HL-60 (cell line): Measurements from ENCODE around the gene MED10.

Source experiments
- DNase-seq, 2 experiments: peaks; one replicate each; pipeline ENCODE4 v3.0.0-alpha.2; 2010 to 2020; ENCODE audit warnings: low read depth in 1 of 2, low spot score in 1 of 2
- H3K27ac ChIP-seq: fragments of 250-450 bp; sonication (Bioruptor Pico); replicated peaks from 2 replicates; pipeline ENCODE4 v1.5.1; 2020; ENCODE audit warnings: mild to moderate bottlenecking, moderate library complexity
- H3K27me3 ChIP-seq: fragments of 250-450 bp; sonication (Bioruptor Pico); 2 replicates; pipeline ENCODE4 v1.5.1; 2021; ENCODE audit warnings: mild to moderate bottlenecking, moderate library complexity; ENCODE audit not compliant: insufficient read depth, poor library complexity, severe bottlenecking
- H3K4me3 ChIP-seq: replicated peaks from 2 replicates; pipeline ENCODE4 v1.5.1; 2011; ENCODE audit warnings: mild to moderate bottlenecking, control low read depth, low read length; ENCODE audit not compliant: insufficient read depth
- GABPA ChIP-seq: IDR thresholded peaks from 2 replicates; pipeline ENCODE4 v1.6.1; 2012; ENCODE audit warnings: low read depth
- POLR2AphosphoS5 ChIP-seq: IDR thresholded peaks from 2 replicates; pipeline ENCODE4 v1.6.1; 2012; ENCODE audit warnings: low read depth
- SPI1 ChIP-seq: IDR thresholded peaks from 2 replicates; pipeline ENCODE4 v1.6.1; 2012; ENCODE audit warnings: low read depth, mild to moderate bottlenecking, borderline replicate concordance
- TF ChIP-seq, protein P1 (sequence below): IDR thresholded peaks from one replicate; pipeline ENCODE4 v1.5.1; 2011; ENCODE audit warnings: low read length, control low read depth, inconsistent platforms; ENCODE audit not compliant: insufficient read depth
- TF ChIP-seq, protein P2 (sequence below): IDR thresholded peaks from 2 replicates; pipeline ENCODE4 v1.6.1; 2012; ENCODE audit warnings: low read depth; ENCODE audit not compliant: insufficient replicate concordance

MED10 gene

DNA sequence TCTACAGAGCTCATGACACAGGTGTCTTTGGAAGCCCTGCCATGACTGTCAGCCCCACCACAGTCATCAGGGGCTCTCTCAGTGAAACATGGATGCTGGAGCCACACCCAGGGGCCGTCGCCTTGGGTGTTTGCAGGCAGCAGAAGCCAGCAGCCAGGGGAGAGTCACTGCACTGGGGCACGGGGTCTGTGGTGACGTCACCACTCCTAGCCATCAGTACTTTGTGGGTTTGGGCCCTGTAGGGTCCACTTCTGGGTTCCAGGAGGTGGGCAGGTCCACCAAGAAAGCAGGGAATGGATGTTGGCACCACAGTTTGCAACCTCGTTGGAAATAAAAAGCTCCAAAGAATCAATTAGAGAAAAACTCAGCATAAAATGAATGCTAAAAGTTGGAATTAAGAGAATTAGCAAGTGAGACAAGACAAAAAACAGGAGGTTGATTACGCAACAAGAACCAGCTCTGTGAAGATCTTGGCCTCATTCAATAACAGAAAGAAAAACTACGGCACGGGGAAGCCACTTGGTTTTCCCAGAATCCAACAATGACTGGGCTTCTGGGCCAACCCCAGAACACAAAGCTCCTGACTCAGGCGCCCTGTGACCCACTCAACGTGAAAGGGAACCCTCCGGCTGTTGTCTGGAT is 34.3 kb downstream of the MED10 start:
- Histone ChIP-seq H3K27me3 (no peaks in the 10 kb centered on the region), H3K4me3 (no peak overlapping the region), H3K27ac (no peak overlapping the region)
- no peak for TF ChIP-seq POLR2AphosphoS5
- TF ChIP-seq GABPA, result no peak
- no peak for TF ChIP-seq SPI1
- TF ChIP-seq, protein P1, sequence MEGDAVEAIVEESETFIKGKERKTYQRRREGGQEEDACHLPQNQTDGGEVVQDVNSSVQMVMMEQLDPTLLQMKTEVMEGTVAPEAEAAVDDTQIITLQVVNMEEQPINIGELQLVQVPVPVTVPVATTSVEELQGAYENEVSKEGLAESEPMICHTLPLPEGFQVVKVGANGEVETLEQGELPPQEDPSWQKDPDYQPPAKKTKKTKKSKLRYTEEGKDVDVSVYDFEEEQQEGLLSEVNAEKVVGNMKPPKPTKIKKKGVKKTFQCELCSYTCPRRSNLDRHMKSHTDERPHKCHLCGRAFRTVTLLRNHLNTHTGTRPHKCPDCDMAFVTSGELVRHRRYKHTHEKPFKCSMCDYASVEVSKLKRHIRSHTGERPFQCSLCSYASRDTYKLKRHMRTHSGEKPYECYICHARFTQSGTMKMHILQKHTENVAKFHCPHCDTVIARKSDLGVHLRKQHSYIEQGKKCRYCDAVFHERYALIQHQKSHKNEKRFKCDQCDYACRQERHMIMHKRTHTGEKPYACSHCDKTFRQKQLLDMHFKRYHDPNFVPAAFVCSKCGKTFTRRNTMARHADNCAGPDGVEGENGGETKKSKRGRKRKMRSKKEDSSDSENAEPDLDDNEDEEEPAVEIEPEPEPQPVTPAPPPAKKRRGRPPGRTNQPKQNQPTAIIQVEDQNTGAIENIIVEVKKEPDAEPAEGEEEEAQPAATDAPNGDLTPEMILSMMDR, result no peak
- TF ChIP-seq, protein P2, sequence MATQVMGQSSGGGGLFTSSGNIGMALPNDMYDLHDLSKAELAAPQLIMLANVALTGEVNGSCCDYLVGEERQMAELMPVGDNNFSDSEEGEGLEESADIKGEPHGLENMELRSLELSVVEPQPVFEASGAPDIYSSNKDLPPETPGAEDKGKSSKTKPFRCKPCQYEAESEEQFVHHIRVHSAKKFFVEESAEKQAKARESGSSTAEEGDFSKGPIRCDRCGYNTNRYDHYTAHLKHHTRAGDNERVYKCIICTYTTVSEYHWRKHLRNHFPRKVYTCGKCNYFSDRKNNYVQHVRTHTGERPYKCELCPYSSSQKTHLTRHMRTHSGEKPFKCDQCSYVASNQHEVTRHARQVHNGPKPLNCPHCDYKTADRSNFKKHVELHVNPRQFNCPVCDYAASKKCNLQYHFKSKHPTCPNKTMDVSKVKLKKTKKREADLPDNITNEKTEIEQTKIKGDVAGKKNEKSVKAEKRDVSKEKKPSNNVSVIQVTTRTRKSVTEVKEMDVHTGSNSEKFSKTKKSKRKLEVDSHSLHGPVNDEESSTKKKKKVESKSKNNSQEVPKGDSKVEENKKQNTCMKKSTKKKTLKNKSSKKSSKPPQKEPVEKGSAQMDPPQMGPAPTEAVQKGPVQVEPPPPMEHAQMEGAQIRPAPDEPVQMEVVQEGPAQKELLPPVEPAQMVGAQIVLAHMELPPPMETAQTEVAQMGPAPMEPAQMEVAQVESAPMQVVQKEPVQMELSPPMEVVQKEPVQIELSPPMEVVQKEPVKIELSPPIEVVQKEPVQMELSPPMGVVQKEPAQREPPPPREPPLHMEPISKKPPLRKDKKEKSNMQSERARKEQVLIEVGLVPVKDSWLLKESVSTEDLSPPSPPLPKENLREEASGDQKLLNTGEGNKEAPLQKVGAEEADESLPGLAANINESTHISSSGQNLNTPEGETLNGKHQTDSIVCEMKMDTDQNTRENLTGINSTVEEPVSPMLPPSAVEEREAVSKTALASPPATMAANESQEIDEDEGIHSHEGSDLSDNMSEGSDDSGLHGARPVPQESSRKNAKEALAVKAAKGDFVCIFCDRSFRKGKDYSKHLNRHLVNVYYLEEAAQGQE, result no peak
- DNase-seq, result no peak

DNA sequence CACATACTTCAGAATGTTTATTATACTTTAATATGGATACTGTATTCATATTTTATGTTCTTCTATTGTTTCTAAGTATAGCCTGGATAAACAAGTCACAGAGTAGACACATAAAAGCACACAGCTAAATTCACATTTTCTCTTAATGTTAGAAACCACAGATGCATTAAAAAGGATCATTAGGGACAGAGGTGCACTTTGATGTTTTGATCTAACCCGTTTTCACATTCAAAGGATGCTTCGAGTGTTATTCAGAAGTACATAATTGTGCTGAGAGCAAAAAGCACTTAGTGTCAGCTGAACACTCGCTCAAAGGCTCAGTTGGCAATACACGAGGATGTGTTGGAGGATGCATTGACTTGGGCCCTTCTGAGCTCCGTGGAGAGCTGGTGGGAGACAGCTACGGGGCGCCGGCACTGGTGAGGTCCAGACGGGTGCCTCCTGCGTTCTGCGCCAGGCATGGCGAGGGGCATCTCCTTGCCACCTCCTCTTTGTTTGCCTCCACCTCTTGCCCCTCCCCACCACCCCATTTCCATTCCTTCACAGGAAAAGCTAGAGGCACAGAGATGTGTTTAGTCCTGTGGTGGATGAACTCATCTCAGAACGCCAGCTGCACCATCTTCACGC is 35.5 kb downstream of the MED10 start:
- Histone ChIP-seq H3K4me3 (no peak overlapping the region), H3K27ac (no peak overlapping the region), H3K27me3 (no peaks in the 10 kb centered on the region)
- TF ChIP-seq, protein P2, result no peak
- no peak for TF ChIP-seq SPI1
- no peak for TF ChIP-seq POLR2AphosphoS5
- TF ChIP-seq GABPA, result no peak
- TF ChIP-seq, protein P1, result no peak
- no peak for DNase-seq

DNA sequence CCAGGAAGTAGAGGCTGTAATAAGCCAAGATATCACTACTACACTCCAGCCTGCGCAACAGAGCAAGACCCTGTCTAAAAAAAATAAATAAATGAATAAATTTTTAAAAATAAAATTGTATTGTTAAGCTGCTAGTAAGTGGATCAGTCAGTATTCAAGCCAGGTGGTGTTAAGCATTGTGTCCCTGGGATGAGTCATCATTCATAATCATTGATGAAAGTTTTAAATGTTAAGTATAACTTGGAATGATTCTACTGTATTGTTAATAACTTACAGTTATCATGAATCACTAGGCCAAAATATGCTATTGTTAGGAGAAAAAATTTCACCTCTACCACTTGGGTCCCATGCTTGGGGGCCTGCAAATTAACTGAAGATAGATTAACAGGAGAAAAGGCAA is 38.2 kb downstream of the MED10 start:
- H3K4me3 ChIP-seq, result no peak overlapping the region
- H3K27me3 ChIP-seq, result no peaks in the 10 kb centered on the region
- DNase-seq, result no peak
- TF ChIP-seq, protein P2, result no peak
- TF ChIP-seq, protein P1, result no peak
- TF ChIP-seq POLR2AphosphoS5, result no peak
- no peak for TF ChIP-seq GABPA
- no peak for TF ChIP-seq SPI1
- H3K27ac ChIP-seq, result no peak overlapping the region
